GM19467 (cell line): ENCODE measurements around the gene FABP1.

Experiments used
- ATAC-seq: cut with Tn5 transposase; IDR thresholded peaks from one replicate; pipeline ENCODE4 v1.9.1; 2021; ENCODE audit warnings: mild to moderate bottlenecking, moderate library complexity; ENCODE audit not compliant: unreplicated experiment

The FABP1 gene

DNA sequence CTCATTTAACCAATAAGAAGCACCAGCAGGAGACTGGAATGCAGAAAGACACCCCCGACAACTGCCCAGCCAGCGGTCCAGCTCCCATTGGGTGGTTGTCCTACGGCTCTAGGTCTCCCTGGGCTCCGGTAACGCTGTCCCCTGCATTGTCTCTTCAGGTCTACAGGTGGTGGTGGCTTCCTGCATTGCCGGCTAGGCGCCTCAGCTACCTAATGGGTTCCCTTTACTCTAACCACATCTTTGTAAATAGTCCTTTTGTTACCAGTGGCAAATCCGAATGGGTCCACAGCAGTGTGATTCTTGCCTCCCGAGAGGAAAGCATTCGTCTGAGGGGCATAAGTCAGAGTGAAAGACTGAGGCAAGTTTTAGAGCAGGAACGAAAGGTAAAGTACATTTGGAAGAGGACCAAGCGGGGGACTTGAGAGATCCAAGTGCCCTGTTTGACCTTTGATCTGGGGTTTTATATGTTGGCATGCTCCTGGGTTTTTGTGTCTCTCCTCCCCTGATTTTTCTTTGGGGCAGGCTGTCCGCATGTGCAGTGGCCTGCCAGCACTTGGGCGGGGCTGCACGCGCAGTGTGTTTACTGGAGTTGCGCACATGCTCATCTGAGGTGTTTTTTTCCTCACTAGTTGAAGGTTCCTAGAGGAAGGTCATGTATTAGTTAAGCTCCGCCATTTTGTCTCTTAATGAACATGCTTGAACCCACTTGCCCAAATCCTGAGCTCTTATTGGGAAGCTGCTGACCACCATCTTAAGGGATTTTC is 11.0 kb downstream of the FABP1 start:
- no peak for ATAC-seq

DNA sequence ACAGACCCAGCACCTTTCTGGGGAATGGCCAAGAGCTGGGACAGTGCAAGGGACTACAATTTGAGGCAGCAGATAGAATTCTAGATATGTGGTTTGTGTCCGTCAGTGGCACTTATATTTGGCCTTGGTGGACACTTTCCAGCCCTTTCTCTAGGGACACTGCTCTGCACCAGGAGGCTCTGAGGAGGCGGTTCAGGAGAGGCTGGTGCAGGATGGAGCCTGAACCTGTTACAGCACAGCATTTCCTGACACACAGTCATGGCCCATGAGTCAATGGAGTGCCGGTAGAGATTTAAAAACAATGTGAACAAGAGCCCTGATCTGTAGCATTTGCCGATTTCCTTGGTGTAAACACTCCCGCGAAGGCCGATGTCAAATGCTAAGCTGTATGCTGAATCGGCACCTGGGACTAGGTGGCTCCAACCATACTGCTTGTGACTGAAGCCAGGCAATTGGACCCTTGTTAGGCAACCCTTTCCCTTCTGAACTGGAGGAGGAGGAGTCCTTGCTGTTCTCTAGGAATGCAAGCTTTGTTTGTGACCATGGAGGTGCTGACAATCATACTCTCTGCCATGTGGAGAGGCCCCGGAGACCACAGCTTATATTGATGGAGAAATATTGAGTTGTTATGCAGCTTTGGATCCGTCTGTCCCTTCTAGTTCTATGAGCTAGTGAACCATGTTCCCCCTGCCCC is 11.9 kb downstream of the FABP1 start:
- no peak for ATAC-seq

DNA sequence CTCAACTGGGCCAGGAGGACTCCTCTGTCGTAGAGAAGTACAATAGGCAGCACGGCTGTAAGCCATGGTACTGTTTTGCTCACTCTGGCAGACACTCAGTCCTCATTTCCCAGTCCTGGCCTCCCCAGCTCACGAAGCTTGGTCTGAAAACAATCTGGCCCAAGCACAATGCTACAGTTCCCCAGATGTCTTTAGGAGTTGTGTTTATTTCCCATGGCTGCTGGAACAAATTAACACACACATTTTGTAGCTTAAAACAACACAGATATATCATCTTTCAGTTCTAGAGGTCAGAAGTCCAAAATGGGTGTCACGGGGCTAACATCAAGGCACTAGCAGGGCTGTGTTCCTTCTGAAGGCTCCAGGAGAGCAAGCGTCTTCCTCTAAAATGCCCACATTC is 13.0 kb downstream of the FABP1 start:
- ATAC-seq = no peak

DNA sequence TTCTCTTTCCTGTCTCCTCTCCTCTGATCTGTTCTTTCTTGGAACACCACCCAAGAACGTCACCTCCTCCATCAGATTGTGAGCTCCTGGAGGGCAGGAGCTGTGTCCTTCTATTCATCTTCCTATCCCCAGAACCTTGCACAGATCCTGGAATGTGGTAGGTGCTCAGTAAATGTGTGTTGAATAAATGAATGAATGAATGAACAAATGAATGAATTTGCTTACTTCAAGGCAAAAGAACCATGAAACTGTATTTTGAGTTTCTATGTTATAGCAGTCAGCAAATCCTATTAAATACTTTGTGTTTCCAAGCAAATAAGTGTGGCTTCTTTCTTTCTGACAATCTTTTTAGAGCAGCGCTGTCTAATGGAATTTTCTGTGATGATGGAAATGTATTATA is 14.8 kb downstream of the FABP1 start:
- ATAC-seq = no peak

DNA sequence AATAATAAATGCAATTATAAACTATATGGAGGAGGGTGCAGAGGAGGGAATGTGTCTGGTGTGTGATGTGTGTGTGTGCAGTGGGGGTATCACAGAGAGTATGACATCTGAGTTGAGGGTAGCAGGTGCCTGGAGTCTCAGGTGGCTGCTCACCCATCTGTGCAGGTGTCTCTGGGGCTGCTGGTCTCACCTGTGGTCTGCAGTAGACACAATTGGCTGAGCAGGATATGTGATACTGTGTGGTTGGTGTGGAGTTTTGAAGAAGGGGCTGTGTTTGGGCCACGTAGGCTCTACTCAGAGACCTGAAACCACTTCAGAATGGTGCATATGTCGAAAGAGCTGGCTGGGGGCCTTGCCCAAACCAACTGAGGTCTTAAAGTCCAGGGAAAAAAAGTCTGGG is 17.0 kb downstream of the FABP1 start:
- no peak for ATAC-seq

DNA sequence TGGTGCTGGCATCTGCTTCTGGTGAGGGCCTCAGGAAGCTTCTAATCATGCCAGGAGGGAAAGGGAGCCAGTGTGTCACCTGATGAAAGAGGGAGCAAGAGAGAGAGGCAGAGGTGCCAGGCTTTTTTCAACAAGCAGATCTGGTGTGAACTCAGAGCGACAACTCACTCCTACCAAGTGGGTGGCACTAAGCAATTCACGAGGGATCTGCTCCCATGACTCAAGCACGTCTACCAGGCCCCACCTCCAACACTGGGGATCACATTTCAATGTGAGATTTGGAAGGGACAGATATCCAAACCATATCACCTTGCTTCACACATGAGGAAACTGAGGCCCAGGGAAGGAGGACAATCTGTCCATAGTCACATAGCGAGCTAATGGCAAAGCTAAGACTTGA is 19.1 kb downstream of the FABP1 start:
- ATAC-seq = no peak

DNA sequence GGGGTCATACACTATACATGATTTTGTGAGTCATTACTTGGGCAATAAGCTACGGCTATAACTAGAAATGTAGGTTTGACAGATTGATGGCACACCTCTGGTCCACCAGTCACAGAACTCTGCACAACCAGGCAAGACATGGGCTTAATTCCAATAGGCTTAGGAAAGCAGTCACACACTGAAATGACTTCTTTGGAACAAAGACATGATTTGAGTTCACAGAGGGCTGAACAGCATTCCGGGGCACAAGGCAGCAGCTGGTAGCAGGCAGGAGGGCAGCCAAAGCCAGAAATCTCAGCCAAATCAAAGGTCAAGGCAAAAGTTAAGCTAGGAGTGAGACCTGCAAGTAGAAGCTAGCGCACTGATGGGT is 27.4 kb downstream of the FABP1 start:
- no peak for ATAC-seq

DNA sequence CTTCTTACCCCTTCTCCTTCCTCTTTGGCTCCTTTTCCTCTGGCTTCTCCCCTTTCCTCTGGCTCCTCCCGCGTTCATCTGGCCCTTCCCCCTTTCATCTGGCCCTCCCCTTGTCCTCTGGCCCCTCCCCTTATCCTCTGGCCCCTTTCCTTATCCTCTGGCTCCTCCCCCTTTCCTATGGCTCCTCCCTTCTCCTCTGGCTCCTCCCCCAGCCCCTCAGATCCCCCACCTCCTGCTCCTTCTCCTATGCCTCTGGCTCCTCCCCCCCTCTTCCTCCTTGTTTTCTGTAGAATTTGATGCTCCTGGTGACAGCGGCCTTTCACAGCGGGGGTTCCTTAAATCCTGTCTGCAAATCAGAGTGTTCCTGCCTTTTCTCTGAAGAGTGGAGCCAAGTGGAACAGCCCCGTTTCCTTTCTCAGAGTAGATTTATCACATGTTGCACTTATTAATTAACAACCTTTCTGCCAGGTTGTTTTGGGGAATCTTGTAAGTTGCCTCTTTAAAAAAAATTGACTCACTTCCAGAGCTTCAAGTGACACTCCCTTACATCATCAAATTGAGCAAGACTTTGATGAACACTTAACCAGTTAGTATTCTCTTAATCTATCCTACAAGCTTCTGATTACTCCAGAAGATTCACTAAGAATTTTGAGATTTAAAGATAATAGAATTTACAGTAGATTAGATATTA is 27.9 kb downstream of the FABP1 start:
- ATAC-seq = no peak

DNA sequence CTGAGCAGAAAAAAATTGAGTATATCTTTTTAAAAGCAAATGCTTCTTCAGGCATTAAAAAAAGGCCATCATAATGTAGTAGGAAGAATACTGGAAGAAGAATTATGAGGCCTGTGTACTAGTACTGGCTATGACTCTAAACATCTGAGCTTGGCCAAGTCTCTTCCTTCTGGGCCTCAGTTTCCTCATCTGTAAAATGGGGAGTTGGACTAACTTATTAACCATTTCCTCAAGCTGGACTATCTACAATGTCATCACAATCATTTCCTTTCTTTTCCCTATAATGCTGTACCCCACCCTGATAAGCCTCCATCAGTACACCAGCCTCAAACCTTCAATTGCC is 29.3 kb downstream of the FABP1 start:
- ATAC-seq = no peak

DNA sequence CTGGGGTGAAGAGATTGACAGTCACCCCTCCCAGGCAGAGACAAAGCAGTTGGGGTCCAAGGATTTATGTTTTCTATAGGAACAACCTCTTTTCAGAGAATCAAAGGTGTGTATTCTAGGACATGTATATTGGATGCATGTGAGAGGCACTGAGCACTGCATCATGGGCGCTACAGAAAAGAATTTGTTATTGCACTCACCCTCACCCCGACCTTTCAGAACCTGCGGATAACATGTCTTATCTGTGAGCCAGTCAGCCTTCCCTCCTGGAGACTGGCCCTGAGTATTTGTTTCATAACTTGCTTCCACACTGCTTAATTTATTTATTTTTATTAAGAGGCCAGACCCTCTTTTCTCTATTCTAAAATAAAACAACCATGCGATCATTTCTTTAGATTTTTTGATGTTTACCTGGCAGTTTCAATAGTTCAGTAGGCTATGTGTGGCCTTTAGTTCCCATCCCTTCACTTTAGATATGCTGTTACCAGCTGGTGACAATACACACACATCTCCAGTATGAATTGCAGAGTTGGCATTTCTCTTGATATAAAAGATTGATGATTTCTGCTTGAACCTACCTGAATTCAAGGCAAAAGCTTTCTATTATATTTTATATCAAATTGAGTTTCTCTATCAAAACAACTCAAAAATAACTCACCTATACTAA is 29.8 kb downstream of the FABP1 start:
- ATAC-seq = no peak

DNA sequence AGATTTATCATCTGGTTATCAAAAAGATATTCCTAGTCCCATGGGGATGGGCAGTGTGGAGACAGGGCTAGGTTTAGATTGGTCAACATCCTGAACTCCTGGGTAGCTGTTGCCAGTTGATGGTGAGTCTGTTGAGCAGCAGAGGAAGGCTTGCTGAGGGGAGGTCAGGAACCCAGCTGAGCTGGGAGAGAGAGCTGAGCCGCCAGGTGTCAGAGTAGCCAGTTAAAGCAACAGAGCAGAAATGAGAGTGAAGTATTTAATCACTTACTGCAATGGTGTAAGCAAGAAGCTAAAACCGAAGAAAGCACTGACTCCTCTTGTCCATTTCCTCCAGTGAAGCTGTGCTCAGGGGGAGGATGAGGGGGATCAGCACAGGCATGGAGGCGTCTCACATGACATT is 30.7 kb downstream of the FABP1 start:
- ATAC-seq = no peak

DNA sequence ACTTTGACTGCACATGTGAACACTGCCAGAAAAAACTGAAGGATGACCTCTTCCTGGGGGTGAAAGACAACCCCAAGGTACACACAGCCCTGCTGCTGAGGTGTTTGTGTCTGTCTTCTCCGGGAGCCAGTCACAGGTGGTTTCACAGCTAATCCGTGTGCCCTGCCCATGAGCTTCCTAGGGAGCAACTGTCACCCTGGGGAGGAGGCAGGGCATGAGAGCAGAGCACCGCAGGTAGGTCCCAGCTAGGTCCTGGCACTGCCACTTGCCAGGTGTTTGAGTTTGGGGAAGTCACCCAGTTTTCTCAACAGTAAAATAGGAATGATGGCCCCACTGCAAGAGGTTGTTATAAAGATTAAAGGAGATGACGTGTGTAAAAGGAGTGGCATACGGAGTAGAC is 31.2 kb downstream of the FABP1 start:
- ATAC-seq = no peak

DNA sequence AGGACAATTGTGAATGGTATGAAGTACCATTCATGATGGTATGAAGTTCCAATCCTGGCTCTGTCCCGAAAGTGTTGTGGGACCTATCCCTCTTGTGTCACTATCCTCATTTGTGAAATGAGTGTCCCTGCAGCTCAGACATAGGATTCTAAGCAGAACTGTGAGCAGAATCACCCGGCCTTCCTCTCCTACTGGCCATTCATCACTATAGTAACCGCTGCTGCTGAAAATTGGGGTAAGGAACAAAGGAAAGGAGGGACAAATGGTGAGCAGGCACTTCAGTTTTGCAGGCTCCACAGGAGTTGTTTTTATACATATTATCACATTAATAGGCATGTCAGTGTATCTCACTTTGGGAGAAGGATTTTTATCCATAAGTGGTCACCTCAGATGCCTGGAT is 32.8 kb downstream of the FABP1 start:
- ATAC-seq = no peak

DNA sequence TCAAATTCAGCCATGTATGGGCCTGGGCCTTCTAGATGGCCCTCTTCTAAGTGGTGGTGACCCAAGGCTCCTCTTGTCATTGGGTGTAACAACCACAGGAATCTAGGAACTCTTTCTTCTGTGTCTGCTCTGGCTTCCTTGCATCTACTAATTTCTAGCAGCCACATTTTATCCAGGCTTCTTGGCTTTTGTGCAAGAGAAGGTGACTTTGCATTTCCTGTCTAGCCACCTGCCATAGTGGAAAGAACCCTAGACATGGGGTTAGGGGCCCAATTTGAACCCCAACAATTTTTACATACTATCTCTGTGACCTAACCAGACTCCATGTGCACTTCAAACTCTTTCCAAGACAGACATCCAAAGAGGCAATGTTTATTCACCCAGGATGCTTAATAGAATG is 35.1 kb downstream of the FABP1 start:
- no peak for ATAC-seq

DNA sequence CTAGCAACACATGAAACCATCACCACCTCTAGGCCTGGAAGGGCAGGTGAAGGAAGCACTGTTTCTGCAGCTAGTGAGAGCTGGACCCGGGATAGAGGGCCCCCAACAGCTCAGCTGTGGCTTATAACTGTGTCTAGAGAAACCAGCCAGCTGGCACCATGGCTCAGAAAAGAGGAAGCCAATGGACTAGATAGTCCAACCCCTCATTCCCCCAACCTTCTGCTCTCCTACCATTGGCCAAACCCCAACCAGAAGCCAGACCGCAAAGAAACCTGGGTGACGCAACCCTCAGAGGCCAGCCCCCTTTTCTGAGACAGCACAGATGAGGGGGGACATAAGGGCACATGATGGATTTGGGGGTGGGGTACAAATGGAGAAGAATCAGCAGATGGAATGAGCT is 35.9 kb downstream of the FABP1 start:
- no peak for ATAC-seq

DNA sequence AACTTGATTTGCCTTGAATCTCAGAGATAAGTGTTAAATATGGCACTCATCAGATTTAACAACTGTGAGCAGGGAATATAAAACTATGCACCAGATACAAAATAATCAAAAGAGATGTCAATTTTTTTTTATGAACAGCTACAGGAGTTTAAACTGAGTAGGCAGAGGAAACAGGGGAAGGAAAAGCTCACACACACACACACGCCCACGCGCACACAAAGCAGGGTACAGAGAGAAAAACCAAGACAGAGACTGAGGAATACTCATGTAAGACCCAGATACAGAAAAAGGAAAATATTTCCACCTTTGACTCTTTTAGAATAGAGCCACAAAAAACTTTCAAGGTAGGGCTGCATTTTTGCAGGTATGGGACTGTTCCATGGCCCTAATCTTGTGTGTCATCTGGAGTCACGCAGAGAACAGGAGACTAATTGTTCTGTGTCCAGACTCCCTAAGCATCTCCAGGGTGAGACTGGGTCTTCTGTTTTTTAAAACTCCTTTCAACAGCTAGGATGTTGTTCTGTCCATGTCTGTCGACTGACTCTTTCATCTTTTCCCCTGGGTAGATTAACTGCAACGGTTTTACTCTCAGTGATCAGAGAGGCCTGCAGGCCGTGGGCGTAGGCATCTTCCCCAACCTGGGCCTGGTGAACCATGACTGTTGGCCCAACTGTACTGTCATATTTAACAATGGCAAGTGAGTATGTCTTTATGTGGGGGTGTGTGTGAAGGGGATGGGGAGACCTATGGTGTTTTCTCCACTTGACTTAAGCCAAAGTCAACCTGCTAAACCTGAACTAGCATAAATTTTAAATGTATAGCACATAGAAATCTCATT is 37.2 kb downstream of the FABP1 start:
- ATAC-seq = no peak

DNA sequence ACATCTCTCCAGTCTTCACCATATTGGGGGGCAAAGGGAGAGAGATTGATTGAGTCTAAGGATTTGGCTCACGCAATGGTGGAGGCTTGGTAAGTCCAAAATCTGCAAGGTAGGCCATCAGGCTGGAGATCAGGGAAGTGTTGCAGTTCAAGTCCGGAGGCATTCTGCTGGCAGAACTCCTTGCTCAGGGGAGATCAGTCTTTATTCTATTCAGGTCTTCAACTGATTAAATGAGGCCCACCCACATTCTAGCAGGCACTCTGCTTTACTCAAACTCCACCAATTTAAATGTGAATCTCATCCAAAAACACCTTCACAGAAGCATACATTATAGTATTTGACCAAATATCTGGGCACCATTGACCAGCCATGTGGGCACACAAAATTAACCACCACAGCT is 38.9 kb downstream of the FABP1 start:
- ATAC-seq = no peak

DNA sequence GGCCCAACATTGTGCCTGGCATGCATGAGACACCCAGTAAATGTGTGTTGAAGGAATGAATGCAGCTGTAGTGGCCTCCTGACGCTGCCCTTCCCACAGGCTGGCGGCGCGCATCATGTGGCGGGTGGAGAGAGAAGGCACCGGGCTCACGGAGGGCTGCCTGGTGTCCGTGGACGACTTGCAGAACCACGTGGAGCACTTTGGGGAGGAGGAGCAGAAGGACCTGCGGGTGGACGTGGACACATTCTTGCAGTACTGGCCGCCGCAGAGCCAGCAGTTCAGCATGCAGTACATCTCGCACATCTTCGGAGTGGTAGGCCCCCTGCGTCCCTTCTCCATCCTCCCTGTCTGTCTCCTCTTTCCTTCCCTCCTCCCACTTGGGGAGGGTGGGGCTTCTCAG is 40.1 kb downstream of the FABP1 start:
- ATAC-seq = no peak

DNA sequence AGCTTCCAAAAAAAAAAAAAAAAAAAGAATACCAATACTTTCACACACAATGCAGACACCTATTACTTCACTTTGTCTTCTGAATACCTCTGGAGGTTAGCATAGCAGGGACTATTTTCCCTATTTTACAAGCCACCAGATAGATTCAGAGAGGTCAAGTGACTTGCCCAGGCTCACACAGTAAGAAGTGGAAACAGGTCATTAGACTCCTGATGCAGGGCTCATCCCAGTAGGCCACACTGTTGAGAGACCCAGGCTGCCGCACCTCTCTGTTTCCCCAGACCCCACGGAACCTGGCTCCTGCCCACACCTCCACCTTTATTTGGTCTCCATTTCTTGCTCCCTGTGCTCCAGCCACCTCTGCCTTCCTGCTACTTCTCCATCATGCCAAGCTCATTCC is 40.8 kb downstream of the FABP1 start:
- no peak for ATAC-seq

DNA sequence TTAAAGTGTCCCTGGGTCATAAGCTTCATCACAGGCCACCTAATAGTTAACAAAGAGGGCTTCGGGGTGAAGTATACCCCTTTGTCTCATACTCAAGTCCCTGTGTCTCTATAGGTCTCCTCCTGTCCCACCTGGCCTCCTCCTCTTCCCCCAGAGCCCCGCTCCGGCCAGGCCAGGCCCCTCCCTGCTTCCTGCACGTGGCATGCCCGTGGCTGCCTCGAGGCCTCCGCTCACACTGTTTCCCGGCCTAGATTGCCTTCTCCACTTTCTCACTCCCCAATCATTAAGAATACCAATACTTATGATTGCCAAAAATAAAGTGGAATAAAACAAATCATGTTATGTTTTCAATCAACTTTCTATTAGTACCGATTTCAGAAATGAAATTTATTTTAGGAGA is 41.5 kb downstream of the FABP1 start:
- no peak for ATAC-seq

DNA sequence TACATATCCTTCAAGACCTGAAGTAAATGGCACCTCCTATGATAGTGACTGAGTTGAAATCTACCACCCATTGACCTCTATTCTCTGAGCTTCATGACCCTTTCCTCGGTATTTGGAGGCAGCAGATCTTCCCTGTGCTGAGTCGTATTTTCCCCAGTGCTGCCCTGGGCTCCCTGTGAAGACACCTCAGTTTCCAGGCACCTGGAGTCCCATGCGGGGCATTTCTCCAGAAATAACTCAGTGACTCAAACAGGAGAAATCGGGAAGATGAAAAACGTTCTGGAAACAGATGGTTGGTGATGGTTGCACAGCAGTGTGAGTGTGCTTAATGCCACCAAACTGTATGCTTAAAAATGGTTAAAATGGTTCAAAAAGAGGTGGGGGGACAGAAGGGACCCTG is 42.3 kb downstream of the FABP1 start:
- no peak for ATAC-seq
